OCI-LY7 (cell line): ENCODE results near the gene TAS1R2. TPM values are rescaled to one million over a fixed set of nuclear protein-coding genes. Genes with fewer than 3 reads are reported as not detected.
A peak's percentile ranks its signal among the peaks of the same experiment; 100 is the strongest.

Source experiments
- Bru-seq: library from RNA; stranded (reverse); fragments of 400-500 nt; gene quantifications from one replicate; lab custom pipeline; 2021; lab: Mats Ljungman, UMichigan
- BruChase-seq, 2 experiments: library from RNA; stranded (reverse); fragments of 400-500 nt; gene quantifications; one replicate each; lab custom pipeline; 2021; lab: Mats Ljungman, UMichigan
- BruUV-seq: library from RNA; stranded (reverse); fragments of 400-500 nt; replicated peaks from 2 replicates; lab custom pipeline; 2021; lab: Mats Ljungman, UMichigan
- CTCF ChIA-PET: fragments of 300-600 bp; sonication (Branson Sonifier 250); formaldehyde crosslinking; loops from one replicate; lab custom pipeline; 2022; ENCODE audit warnings: antibody characterized with exemption; ENCODE audit not compliant: unreplicated experiment; lab: Charles Lee
- POLR2A ChIA-PET: fragments of 300-600 bp; sonication (Branson Sonifier 250); formaldehyde crosslinking; loops from one replicate; lab custom pipeline; 2022; ENCODE audit warnings: antibody characterized with exemption; lab: Charles Lee
- DNase-seq: peaks from one replicate; pipeline ENCODE4 v3.0.0-alpha.2; 2015; ENCODE audit warnings: low spot score
- H2AFZ ChIP-seq: fragments of 200-600 bp; sonication (generic), shearing (Covaris generic); 2 replicates; pipeline ENCODE4 v1.6.1; 2014; ENCODE audit warnings: mild to moderate bottlenecking, antibody characterized with exemption, low read length, moderate library complexity
- H3K27ac ChIP-seq: fragments of 200-600 bp; sonication (generic); 2 replicates; pipeline ENCODE4 v1.5.1; 2014; ENCODE audit warnings: mixed run types, low read depth, mild to moderate bottlenecking, moderate library complexity, low read length, inconsistent platforms; ENCODE audit not compliant: poor library complexity, severe bottlenecking
- H3K36me3 ChIP-seq: fragments of 200-600 bp; sonication (generic); 2 replicates; pipeline ENCODE4 v1.6.1; 2014; ENCODE audit warnings: mild to moderate bottlenecking, antibody characterized with exemption, low read length, moderate library complexity, mixed read lengths; ENCODE audit not compliant: insufficient read depth
- H3K4me1 ChIP-seq: fragments of 200-600 bp; sonication (generic); 2 replicates; pipeline ENCODE4 v1.5.1; 2014; ENCODE audit warnings: mild to moderate bottlenecking, low read length; ENCODE audit not compliant: insufficient read depth, poor library complexity, severe bottlenecking
- H3K4me2 ChIP-seq: fragments of 200-600 bp; sonication (generic); 2 replicates; pipeline ENCODE4 v1.6.1; 2014; ENCODE audit warnings: mild to moderate bottlenecking, low read length
- H3K4me3 ChIP-seq: fragments of 200-600 bp; sonication (generic); 2 replicates; pipeline ENCODE4 v1.5.1; 2014; ENCODE audit warnings: mild to moderate bottlenecking, low read depth, low read length; ENCODE audit not compliant: poor library complexity, severe bottlenecking
- H3K79me2 ChIP-seq: fragments of 200-600 bp; sonication (generic); 2 replicates; pipeline ENCODE4 v1.6.1; 2016; ENCODE audit warnings: low read depth, mild to moderate bottlenecking, low read length, moderate library complexity, mixed read lengths; ENCODE audit not compliant: insufficient read depth
- H3K9me2 ChIP-seq: fragments of 200-600 bp; sonication (generic); 2 replicates; pipeline ENCODE4 v1.6.1; 2016; ENCODE audit warnings: mild to moderate bottlenecking, low read length, mixed read lengths; ENCODE audit not compliant: insufficient read depth
- H3K9me3 ChIP-seq: fragments of 200-600 bp; sonication (generic); 2 replicates; pipeline ENCODE4 v1.6.1; 2014; ENCODE audit warnings: mild to moderate bottlenecking, mixed run types, low read length, mixed read lengths
- H4K20me1 ChIP-seq: fragments of 200-600 bp; sonication (generic); 2 replicates; pipeline ENCODE4 v1.6.1; 2014; ENCODE audit warnings: mild to moderate bottlenecking, antibody characterized with exemption, low read length, moderate library complexity, mixed read lengths; ENCODE audit not compliant: insufficient read depth
- CTCF ChIP-seq: fragments of 200-600 bp; sonication (generic); conservative IDR thresholded peaks from 2 replicates; pipeline ENCODE4 v1.5.1; 2014; ENCODE audit warnings: mild to moderate bottlenecking, antibody characterized with exemption, low read length, moderate library complexity, mixed read lengths
- EZH2phosphoT487 ChIP-seq: fragments of 200-600 bp; sonication (generic); IDR thresholded peaks from 2 replicates; pipeline ENCODE4 v1.6.1; 2018; ENCODE audit warnings: low read depth, borderline replicate concordance, mild to moderate bottlenecking, mixed run types, antibody characterized with exemption, low read length, moderate library complexity, mixed read lengths
- intact Hi-C: fragments of 100-400 bp; cut with micrococcal nuclease; formaldehyde crosslinking; loops from one replicate; pipeline ENCODE4 v1.10.0; 2022; ENCODE audit not compliant: unreplicated experiment
- long read RNA-seq: library from polyadenylated mRNA; stranded (forward); transcript quantifications from one replicate; pipeline ENCODE4 v2.0.0, GENCODE V29; 2022
- total RNA-seq, 2 experiments: library from RNA; depleted of rRNA in 1 of 2; stranded (reverse); fragments of >200 nt in 1 of 2; shearing (Covaris generic) in 1 of 2; gene quantifications; 2 replicates each; pipeline ENCODE4 v1.2.3, GENCODE V29; 2014 to 2022

TAS1R2 gene
- total RNA-seq (2014; rRNA removed; shearing (Covaris generic)) (not detected in 2 replicates), total RNA-seq (2022) (not detected in 2 replicates), Bru-seq, nascent RNA (not detected), BruChase-seq, experiment 1, labeled RNA remaining after a 6-hour chase (not detected), BruChase-seq, experiment 2, labeled RNA remaining after a 2-hour chase (not detected)
- long read RNA-seq, result 0 reads

- intact Hi-C loops, result no loop called here
- no peaks in the 10 kb centered on the region for H3K4me1 ChIP-seq
- H2AFZ ChIP-seq, result no peak within 1 kb of the TSS
- TF ChIP-seq EZH2phosphoT487 (no peak), CTCF (no peak)
- no TSS peak for BruUV-seq
- ChIA-PET CTCF (no interaction called here), POLR2A (no interaction called here)
- no peaks in the 10 kb centered on the region for H3K79me2 ChIP-seq
- H3K9me3 ChIP-seq, result no peaks in the 10 kb centered on the region
- no peak for DNase-seq
- H3K4me3 ChIP-seq, result no peak within 1 kb of the TSS
- H4K20me1 ChIP-seq, result no peaks in the 10 kb centered on the region
- H3K9me2 ChIP-seq, result no peaks in the 10 kb centered on the region
- no peak within 1 kb of the TSS for H3K4me2 ChIP-seq
- H3K36me3 ChIP-seq, result no peaks in the 10 kb centered on the region
- no peak within 1 kb of the TSS for H3K27ac ChIP-seq
Measured at GRCh38 chr1:18859560-18859959, at the start of gene TAS1R2. Gene TAS1R2 (minus strand): TSS chr1:18859660. CDS start chr1:18859660, 0 bp downstream.

GRCh38 chr1:18907917-18908845 lies 48.7 kb upstream of the TAS1R2 start:
- DNase-seq, result peak; percentile 39
- no peaks in the 10 kb centered on the region for H4K20me1 ChIP-seq
- H3K36me3 ChIP-seq, result no peaks in the 10 kb centered on the region
- BruUV-seq, result no TSS peak
- peaks cover 16% of the 10 kb centered on the region for H3K4me1 ChIP-seq
- H3K79me2 ChIP-seq, result no peaks in the 10 kb centered on the region
- no peak overlapping the region for H3K4me3 ChIP-seq
- peak overlapping the region; percentile 68 for H2AFZ ChIP-seq
- intact Hi-C loops, result loop anchor here (5.0 to 10.0 kb wide), 2 partner anchors 187 to 204 kb away; no protein-coding TSS in a partner anchor
- ChIA-PET POLR2A (no interaction called here), CTCF (interaction anchor here (1.0 to 1.2 kb wide), 2 partner anchors 9 to 24 kb away, joined by 3 to 4 read pairs; no protein-coding TSS in a partner anchor)
- H3K4me2 ChIP-seq, result peak overlapping the region; percentile 21; the same call in 1 of the 2 replicates
- no peaks in the 10 kb centered on the region for H3K9me2 ChIP-seq
- H3K27ac ChIP-seq, result no peak overlapping the region
- H3K9me3 ChIP-seq, result no peaks in the 10 kb centered on the region
- TF ChIP-seq CTCF (no peak), EZH2phosphoT487 (no peak)
